HT1080 (cell line): ENCODE measurements around the gene TRIM41. TPM values are rescaled to one million over a fixed set of nuclear protein-coding genes. Genes with fewer than 3 reads are reported as not detected.
A peak's percentile ranks its signal among the peaks of the same experiment; 100 is the strongest.
"Not testable (repeated sequence)": the region's sequence is repeated elsewhere in the genome, so short reads cannot be mapped to it uniquely, and the experiment has no call there.

Experiments used
- DNase-seq: peaks from one replicate; pipeline ENCODE4 v3.0.0-alpha.2; 2015; ENCODE audit warnings: low read depth
- polyA plus RNA-seq, 2 experiments: library from polyadenylated mRNA; depleted of rRNA; stranded (reverse); fragments of >200 nt; gene quantifications; 2 replicates each; pipeline ENCODE4 v1.2.3, GENCODE V29; 2015
- total RNA-seq: library from RNA; depleted of rRNA; stranded (reverse); fragments of >200 nt; shearing (Covaris generic); gene quantifications from 2 replicates; pipeline ENCODE4 v1.2.3, GENCODE V29; 2014; rRNA removed

TRIM41 gene
- total RNA-seq: 19.1 and 29.1 TPM in 2 replicates
- polyA plus RNA-seq (2015; cell fraction: cytosol; rRNA removed): 16.6 and 18.4 TPM in 2 replicates
- polyA plus RNA-seq (2015; cell fraction: nucleus; rRNA removed): 78.9 and 84.8 TPM in 2 replicates

DNA sequence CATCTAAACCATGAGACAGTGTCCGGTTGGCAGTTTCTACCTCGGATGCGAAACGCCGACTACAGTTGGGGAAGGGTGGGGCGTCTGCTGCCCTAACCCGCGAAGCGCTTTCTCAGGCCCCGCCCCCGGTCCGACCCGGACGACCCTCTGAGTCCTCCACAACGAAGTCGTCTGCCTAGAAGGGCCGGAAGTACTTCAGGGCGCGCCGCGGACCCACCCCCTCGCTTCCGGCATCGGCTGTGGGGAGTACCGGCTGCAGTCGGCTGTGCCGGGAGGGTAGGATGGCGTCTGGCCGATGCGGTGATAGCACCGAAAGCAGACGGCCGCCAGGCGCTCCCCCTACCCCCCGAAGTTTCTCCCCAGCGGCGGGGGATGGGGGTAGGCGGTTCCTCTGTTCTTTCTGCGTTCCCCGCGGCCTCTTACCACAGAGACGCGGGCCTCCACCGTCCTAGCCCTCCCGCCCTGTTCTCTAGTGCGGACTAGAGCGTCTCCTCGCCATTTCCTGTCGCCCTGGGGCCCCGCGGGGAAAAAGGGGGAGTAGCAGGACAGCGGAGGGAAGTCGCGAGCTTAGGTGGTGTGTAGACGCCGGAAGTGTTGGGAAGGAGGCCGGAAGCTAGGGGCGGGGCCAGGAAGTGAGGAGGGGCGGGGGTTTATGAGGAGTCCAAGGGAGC lies at the start of gene TRIM41:
TSS of gene TRIM41 (plus strand) at position 224 of the 671 bp plus-strand sequence. CDS start 719 bp downstream, outside the sequence.
- DNase-seq: peak; percentile 98

DNA sequence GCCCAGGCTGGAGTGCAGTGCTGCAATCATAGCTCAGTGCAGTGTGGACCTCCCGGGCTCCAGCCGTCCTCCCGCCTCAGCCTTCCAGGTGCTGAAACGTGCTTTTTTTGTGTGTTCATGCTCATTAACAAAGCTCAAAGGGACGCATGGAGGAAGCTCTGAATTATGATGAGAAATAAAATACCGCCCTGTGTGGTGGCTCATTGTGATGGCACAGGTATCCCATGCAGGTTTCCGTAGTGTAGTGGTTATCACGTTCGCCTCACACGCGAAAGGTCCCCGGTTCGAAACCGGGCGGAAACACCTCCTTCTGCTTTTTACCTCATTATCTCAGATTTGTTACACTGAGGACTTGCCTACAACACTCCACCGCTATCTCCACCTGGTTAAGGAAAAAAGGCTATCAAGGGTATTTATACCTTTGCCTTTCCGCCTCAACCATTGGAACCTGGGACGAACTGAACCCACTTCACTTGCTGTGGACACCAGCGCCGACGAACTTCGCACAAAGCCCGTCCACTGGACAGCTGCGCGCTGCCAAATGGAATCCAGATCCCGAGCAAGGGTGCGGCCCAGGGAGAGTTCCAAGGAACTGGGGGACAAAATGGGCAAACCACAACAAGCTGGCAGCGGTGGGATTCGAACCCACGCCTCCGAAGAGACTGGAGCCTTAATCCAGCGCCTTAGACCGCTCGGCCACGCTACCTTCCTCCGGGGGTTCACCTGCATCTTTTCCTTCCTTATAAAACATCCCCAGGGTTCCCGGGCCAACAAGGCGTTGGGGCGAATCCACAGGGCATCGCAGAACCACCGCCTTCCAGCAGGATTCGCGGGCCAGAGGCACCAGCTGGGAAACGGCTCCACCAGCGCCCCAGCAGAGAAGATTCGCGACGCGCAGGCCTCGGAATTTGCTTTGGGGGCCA lies 49.4 kb upstream of the TRIM41 start:
- DNase-seq: peak; percentile 98

DNA sequence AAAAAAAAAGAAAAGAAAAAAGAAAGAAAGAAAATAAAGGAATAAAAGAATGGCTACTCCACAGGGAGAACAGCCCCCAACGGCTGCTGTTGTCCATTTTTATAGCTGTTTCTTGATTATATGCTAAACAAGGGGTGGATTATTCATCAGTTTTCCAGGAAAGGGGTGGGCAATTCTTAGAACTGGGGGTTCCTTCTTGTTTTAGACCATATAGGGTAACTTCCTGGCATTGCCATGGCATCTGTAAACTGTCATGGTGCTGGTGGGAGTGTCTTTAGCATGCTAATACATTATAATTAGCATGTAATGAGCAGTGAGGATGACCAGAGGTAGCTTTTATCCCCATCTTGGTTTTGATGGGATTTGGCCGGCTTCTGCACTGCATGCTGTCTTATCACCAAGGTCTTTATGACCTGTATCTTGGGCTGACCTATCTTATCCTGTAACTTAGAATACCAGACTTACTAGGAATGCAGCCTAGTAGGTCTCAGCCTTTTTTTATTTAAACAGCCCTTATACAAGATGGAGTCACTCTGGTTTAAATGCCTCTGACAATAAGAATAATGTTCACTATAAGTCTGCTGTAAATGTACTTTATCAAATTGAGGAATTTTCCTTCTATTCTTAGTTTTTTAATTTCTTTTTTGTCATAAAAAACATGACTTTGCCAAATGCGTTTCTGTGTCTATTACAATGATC lies 46.7 kb upstream of the TRIM41 start:
- DNase-seq: no peak

DNA sequence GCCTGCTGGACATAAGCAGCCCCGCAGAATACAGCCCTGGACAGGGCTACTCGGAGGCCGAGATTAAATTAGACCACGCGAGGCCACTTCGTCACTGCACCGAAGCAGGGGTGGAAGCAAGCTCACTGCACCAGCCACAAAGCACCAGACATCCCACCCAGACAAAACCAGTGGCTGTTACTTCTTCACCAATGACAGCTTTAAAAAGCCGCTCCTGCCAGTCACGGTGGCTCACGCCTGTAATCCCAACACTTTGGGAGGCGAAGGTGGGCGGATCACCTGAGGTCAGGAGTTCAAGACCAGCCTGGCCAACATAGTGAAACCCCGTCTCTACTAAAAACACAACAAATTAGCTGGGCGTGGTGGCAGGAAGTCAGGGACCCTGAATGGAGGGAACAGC lies 45.5 kb upstream of the TRIM41 start:
- DNase-seq: not testable (repeated sequence)

DNA sequence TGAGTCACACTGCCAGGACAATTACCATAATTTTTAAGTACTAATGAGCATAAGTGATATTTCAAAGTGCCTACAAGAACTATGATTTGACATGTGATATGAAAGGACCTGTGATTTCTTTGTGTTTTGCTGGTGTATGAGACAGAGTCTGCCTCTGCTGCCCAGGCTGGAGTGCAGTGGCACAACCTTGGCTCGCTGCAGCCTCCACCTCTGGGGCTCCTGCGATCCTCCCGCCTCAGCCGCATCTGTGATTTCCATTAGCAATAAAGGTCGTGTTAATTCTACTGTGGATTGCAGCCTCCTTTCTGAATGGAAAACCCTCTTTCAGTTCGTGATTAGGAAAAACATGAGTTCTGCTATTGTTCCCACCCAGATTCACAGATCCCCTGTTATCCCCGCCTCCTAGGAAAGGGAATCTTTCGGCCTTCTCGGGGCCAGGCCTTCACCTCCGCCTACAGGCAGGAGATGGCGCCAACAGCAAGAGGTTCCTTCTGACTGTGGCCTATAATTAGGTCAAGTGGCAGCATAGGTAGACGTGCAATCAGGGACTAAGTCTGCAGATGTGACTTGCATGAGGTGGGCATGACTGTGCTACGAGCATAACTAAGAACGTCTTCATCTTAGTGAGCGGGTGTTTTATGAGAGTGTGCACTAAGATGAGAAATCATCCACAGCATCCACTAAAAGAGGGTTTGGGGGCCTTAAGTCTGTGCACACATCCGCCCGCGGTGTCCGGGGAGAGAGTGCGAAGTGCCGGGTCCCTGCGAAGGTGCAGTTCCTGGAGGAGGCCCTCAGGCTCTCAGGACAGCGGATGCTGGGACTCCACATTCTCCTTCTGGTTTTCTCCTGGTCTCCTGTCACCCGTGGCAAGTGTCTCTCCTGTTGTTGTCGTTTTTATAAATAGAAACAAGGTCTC lies 41.2 kb upstream of the TRIM41 start:
- peak; percentile 69 for DNase-seq

DNA sequence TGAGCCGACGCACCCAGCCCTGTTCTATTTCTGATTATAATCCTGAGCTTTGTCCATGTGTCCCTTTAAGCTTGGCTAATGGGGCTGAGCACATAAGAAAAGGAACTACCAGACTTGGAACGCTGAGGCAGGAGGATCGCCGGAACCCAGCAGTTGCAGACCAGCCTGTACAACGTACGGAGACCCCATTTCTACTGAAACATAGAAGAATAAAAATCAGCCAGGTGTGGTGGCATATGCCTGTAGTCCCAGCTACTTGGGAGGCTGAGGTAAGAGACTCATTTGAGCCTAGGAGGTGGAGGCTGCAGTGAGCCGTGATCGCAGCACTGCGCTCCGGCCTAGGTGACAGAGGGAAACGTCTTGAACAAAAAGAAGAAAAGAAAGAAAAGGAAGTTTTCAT lies 40.4 kb upstream of the TRIM41 start:
- no peak for DNase-seq

DNA sequence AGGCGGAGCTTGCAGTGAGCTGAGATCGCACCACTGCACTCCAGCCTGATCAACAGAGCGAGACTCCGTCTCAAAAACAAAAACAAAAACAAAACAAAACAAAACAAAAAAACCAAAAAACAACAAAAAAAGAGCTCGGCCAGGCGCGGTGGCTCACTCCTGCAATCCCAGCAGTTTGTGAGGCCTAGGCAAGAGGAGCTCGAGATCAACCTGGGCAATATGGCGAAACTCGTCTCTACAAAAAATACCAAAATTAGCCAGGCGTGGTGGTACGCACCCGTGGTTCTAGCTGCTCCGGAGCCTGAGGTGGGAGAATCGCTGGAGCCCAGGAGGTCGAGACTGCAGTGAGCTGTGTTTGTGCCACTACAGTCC lies 38.2 kb upstream of the TRIM41 start:
- DNase-seq: no peak

DNA sequence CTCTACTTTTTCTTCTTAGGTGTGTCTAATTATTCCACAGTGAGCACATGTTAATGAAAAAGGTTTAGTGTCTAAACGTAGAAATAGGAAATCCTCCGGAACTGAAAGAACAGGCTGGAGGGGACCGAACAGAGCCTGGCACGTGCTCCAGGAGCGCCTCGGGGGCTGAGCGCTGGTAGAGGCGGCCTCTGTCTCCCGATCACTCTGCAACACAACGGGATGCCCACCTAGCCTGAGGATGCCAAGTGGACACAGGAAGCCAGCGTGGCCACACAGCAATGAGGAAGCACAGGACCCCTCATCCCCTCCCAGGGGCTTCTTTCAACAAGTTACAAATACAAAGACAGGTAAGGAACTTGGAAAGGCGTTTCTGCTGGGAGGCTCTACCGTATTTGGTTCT lies 37.5 kb upstream of the TRIM41 start:
- DNase-seq: no peak

DNA sequence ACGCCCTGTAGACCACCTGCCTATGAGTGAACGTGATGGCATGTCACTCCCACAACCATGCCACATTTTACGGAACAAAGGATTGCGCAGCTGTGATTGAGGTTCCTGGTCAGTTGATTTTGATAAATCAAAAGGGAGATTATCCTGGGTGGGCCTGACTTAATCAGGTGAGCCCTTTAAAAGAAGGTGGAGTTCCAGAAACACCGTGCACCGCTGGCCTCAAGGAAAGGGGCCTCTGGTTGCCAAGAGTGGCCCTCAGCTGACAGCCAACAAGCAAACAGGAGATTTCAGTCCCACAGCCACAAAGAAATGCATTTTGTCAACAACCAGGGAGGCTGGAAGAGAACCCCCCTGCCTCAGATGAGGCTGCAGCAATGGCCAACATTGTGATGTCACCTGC lies 37.1 kb upstream of the TRIM41 start:
- DNase-seq: no peak

DNA sequence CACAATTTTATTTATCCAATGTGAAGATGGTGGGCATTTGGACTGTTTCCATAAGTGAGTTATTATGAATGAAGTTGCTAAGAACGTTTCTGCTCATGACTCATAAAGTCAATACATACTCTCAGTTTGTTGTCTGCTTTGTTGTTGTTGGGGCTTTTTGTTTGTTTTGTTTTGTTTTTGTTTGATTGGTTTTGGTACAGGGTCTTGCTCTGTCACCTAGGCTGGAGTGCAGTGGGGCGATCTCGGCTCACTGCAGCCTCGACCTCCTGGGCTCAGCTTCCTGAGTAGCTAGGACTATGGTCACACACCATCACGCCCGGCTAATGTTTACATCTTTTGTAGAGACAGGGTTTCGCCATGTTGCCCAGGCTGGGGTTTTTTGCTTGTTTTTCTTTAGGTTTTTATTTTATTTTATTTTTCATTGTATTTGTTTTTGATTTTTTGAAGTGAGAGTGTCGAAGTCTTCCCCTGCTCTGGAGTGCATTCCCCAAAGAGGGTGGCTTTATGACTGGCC lies 36.0 kb upstream of the TRIM41 start:
- peak; percentile 46 for DNase-seq

DNA sequence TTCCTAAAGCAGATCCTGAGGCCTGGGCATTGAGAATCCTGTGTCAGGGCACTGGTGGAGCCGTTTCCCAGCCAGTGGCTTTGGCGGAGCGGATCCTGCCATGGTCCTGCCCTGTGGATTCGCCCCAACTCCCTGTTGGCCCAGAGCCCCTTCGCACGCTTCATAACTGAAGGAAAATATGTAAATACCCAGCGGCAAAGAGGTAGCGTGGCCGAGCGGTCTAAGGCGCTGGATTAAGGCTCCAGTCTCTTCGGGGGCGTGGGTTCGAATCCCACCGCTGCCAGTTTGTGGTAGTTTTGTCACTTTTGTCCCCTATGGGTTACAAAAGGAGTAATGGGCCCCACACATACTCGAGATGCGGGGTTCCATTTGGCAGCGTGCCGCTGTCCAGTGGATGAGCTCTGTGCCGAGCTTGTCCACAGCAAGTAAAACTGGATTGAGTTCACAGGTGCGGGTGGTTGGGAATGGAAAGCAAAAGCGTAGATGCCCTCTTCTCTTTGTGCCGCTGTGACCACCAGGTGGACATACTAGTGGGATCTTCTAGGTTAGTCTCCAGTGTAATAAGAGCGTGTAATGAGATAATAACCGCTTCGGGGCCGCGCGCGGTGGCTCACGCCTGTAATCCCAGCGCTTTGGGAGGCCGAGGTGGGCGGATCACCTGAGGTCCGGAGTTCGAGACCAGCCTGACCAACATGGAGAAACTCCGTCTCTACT lies 35.4 kb upstream of the TRIM41 start:
- DNase-seq: peak; percentile 88

DNA sequence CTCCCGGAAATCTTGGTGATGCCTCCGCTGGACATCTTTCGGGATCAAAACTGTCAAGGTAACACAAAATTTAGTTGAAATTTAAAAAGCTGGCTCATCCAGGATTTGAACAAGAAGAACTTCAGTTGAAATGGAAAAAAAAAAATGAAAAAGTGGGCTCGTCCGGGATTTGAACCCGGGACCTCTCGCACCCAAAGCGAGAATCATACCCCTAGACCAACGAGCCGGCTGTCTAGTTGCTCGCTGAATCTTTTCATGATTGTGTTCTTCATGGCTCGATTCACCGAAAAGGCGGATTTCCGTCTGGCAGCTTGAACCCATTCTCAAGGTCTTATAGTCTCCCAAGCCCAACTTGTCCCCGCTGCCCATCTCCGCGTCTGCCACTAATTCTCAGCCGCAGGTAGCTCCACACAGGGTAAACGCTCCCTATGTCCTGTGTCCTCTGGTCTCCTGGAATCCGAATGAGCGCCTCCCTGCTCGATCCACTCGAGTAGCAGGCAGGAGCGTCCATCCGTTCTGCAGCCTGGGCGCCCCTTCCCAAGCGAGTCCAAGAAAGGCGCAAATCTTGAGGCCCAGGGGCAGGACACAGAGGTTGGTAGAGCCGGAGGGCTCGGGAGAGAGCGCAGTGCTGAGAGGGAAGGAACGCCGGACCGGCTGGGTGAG lies 34.2 kb upstream of the TRIM41 start:
- peak; percentile 81 for DNase-seq

DNA sequence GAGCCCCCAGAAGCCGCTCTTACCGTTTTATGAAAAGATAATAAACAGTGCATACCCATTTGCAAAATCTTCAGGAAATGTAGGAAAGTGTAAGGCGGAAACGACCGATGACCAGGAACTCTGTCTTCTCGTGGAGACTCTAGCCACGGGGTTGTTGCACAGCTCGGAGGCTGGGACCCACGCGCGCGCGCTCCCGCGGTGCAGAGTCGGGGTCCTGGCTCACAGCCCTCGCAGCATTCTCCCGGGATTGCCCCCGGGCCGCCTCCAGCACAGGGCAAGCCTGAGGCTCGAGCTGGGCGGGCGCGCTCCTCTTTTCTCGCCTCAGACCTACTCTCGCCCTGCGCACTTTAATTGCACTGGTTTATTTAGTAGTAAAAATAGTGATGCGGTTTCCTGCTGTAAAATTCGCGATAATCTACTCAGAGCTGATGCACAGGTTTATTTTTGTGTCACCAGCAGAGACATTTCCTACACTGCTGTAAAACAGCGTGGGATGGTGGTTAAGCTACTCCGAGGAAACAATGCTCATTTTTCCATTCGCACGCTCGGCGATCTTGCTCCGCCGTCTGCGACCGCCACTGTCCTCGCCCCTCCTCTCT lies 33.6 kb upstream of the TRIM41 start:
- no peak for DNase-seq

DNA sequence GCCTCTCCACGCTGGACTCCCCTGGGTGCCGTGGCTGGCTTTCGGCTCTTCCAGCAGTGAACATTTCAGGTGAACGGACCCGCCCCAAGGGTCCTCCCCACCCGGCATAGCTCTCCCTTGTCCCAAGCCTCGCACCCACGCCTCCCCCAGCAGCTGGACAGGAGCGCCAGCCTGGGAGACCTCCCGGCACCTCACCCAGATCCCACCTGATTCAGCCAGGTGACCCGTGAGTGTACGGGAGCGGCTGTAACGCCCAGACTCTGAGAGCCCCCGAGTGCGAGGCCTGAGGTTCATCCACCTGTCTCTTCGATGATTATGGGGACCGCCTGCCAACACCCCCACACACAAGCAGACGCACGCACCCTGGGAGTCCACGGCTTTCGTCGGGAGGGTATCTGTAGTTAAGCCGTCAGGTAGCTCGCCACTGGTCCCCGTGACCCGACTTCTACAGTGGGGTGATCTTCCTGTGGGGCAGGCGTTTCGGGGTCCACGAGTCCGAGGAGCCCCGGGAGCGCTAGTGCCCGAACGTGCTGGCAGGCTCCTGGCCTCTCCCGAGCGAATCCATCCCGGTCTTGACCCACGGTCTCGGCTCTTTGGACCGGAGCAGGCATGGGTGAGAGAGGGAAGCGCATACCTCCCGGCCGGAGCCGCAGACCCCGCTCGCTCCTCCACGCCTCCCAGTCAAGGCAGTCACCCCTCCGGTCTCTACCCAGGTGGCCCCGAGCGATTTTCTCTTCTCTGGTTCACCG lies 32.9 kb upstream of the TRIM41 start:
- DNase-seq: no peak

DNA sequence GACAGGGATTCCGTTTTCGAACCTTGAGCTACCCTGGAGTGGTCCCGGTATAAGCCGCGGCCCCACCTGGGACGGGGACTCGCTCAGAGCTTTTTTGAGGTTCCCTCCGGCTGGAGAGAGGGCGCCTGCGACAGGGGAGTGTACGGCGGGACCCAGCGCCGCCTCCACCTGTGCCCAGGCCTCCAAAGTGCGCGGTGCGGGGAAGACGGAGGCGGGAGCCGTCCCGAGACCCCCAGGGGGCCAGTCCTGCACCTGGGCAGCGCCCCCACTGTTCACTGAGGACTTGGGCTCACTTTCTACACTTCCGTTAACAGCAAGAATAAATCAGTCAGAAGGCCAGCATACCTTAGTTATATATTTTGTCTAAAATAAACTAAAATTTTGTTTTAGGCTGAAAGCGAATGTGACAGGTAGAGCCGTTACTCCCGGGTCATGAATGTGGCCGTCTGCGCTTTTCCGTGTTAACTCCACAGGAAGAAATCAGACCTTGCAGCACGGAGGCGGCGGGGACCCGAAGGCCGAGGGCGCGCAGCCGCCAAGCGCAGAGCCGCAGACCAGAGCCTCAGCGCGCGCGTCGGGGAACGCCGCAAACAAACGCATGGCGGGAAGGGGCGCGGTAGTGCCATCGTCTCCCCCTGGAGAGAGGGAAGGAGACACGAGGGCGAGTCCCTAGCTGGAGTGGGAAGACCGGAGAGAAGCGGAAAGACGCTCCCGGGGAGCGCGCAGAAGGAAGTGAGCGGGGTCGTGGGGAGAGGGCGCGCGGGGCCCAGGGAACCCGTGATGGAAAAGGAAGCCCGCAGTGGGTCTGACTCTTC lies 32.2 kb upstream of the TRIM41 start:
- no peak for DNase-seq

DNA sequence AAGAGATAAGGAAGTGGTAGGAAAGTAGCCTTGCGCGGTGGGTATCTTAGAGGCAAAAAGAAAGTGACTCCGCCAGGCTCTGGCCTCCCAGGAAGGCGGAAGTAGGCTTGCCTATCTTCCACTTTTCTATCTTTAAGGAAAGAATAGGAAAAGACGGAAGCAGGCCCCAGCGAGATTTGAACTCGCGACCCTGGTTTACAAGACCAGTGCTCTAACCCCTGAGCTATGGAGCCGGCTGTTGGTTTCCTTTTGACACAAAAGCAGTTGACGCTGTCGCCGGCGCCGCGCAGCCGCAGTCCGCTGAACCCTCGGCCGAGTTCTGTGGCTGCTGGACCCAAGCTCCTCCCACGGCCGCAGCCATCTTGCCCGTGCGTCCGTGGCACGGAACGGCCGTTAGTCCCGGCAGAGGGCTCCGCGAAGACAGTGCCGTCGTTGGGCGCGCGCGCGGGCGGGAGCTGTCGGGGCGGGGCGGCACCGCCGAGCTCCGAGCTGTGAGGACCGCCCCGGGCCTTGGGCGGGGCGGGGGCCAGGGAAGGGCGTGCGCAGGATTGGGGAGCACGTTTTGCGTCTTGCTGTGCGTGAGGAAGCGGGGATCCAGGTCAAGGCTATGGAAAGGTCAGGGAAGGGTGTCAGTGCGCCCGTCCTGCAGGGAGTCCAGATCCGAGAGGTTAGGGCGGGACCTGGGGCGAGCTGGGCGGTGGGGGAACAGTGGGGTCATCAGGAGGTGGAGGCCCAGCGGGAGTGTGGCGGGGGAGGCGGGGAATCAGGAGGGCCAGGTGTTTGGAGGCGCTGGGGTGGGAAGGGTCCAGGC lies 31.4 kb upstream of the TRIM41 start:
- DNase-seq: peak; percentile 97
